H1 (cell line): ENCODE data around the gene FSIP1.
A peak's percentile ranks its signal among the peaks of the same experiment; 100 is the strongest.

ENCODE experiments used
- BCL11A ChIP-seq, 2 experiments: IDR thresholded peaks; one replicate each; pipeline ENCODE4 v1.6.1; 2011; ENCODE audit warnings: low read depth in 2 of 2, low read length in 2 of 2, mild to moderate bottlenecking in 2 of 2
- CTCF ChIP-seq, 3 experiments: IDR thresholded peaks; 1 replicate in 2 of 3; 2 replicates in 1 of 3; pipeline versions ENCODE4 v1.5.1 to v1.6.1; 2011; ENCODE audit warnings: low read length in 3 of 3, mild to moderate bottlenecking in 3 of 3, inconsistent platforms in 2 of 3, low read depth in 1 of 3, moderate library complexity in 1 of 3; ENCODE audit not compliant: insufficient read depth in 1 of 3; ENCODE audit errors: control extremely low read depth in 1 of 3
- EP300 ChIP-seq, 2 experiments: IDR thresholded peaks; 1 replicate in 1 of 2; 2 replicates in 1 of 2; pipeline ENCODE4 v1.6.1; 2011 to 2012; ENCODE audit warnings: low read depth in 2 of 2, low read length in 2 of 2, mild to moderate bottlenecking in 2 of 2, borderline replicate concordance in 1 of 2, inconsistent platforms in 1 of 2, moderate library complexity in 1 of 2
- EZH2 ChIP-seq: fragments of 200-600 bp; sonication (generic); IDR thresholded peaks from 2 replicates; pipeline ENCODE4 v1.7.1; 2012; ENCODE audit warnings: low read depth, mild to moderate bottlenecking, moderate library complexity, low read length, inconsistent platforms; ENCODE audit not compliant: severe bottlenecking
- MAX ChIP-seq: IDR thresholded peaks from 2 replicates; pipeline ENCODE4 v1.6.1; 2012; ENCODE audit warnings: inconsistent platforms
- POLR2A ChIP-seq, 2 experiments: IDR thresholded peaks; 1 replicate in 1 of 2; 2 replicates in 1 of 2; pipeline ENCODE4 v1.6.1; 2011; ENCODE audit warnings: low read depth in 2 of 2, low read length in 2 of 2, mild to moderate bottlenecking in 2 of 2; ENCODE audit errors: control extremely low read depth in 1 of 2
- TAF1 ChIP-seq: IDR thresholded peaks from 2 replicates; pipeline ENCODE4 v1.6.1; 2011; ENCODE audit warnings: mild to moderate bottlenecking, low read depth, low read length
- YY1 ChIP-seq: IDR thresholded peaks from 2 replicates; pipeline ENCODE4 v1.6.1; 2011; ENCODE audit warnings: low read depth, mild to moderate bottlenecking, low read length

- TF ChIP-seq POLR2A (IDR thresholded peaks at IDR 0.05; ENCODE audit: control extremely low read depth in 1 of 2, low read depth in 2 of 2, low read length in 2 of 2) = no peak
- peak in 2 of 3 experiments; percentile 28 to 44; a peak in 3 of 4 replicates for TF ChIP-seq CTCF (IDR thresholded peaks at IDR 0.05; ENCODE audit: control extremely low read depth in 1 of 3, insufficient read depth in 1 of 3, low read depth in 1 of 3, low read length in 3 of 3)
- no peak for TF ChIP-seq YY1
- no peak for TF ChIP-seq TAF1
- no peak for TF ChIP-seq BCL11A (IDR thresholded peaks at IDR 0.05; ENCODE audit: low read depth in 2 of 2, low read length in 2 of 2)
- no peak for TF ChIP-seq EP300 (IDR thresholded peaks at IDR 0.05; ENCODE audit: borderline replicate concordance in 1 of 2, low read depth in 2 of 2, low read length in 2 of 2)
- TF ChIP-seq MAX = no peak
- TF ChIP-seq EZH2 = no peak
Observed at GRCh38 chr15:39628144-39628508, 154.5 kb downstream of the FSIP1 start.
